HG03558 (cell line): ENCODE measurements around the gene FYB2.
A peak's percentile ranks its signal among the peaks of the same experiment; 100 is the strongest.

Source experiments
- ATAC-seq: cut with Tn5 transposase; IDR thresholded peaks from one replicate; pipeline ENCODE4 v1.9.1; 2021; ENCODE audit warnings: moderate number of reproducible peaks; ENCODE audit not compliant: unreplicated experiment; ENCODE audit errors: extremely low read depth

Gene FYB2

DNA sequence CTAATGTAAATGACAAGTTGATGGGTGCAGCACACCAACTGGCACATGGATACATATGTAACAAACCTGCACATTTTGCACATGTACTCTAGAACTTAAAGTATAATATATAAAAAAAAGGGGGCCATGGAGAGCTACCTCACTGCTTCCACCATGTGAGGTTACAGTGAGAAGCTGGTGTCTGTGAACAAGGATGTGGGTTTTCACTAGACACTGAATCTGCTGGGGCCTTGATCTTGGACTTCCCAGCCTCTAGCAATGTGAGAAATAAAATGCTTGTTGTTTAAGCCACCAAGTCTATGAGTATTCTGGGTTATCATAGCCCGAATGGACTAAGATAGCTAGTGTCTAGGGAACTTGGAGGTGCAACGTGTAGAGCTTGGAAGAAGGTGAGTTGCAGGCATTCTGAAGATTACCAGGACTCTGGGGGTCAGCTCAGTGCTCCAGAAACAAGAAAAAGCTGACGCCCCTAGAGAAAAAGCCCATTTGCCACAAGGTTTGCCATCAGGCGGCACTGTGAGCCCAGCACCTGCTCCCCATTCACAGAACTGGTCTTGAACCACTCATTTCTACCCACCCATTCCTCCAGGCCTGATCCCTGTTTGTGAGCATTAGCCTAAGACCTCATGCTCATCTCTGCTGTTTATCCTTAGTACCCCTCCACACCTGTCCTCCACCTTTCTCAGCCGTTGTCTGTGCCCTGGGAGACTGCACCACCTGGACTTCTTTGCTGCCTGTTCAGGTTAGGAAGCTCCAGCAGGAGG lies 15.1 kb upstream of the FYB2 start:
- no peak for ATAC-seq

DNA sequence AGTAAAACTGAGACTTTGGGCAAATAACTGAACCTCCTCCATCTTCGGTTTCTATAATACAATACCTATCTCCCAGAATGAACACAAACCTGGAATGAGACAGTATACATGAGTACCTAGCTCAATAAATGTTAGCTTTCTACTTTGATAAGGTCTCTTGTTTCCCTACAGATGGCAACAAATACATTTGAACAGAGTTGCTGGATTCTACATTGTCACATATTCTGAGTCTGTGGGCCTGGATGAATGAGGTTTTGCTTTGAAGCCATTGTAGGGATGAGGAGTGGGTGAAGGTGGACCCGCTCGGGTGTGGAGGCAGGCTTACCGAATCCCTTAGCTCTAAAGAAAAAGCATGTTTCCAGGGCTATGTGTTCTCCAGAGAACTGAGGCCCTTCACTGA lies 13.9 kb upstream of the FYB2 start:
- no peak for ATAC-seq

DNA sequence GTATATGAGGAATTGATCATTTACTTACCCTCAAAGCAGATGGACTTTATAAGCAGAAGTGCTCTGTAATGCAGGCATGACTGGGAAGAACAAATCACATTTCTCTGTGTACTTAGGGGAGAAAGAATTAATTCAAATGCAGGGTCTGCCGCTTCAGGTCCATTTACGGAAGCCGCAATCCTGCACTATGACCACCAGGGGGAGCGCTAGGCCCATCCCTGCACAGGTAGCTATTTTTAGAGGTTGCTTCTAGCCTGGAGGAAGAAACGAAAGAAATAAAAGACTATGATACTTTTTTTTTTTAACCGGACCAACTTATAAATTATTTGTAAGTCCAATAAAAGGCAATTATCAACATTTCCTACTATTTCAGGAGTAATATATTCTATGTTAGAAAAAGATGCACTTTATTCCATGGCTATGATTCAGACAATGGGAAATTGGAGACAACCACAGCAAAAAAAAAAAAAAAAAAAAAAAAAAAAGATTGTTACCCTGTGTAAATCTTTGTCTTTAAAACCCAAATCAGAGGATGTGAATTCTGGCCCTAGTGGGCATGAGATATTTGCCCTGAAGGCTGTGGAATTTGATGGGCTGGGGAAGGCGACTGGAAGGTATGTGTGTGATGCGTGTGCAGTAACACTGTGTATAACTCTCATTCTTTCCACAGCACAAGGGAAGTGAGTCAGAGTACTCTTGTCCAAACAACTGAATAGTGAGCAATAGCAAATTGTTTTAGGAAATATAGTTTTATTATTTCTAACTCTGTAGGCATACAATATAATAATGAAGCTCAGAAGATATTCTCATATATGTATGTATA lies 12.9 kb upstream of the FYB2 start:
- ATAC-seq = no peak

DNA sequence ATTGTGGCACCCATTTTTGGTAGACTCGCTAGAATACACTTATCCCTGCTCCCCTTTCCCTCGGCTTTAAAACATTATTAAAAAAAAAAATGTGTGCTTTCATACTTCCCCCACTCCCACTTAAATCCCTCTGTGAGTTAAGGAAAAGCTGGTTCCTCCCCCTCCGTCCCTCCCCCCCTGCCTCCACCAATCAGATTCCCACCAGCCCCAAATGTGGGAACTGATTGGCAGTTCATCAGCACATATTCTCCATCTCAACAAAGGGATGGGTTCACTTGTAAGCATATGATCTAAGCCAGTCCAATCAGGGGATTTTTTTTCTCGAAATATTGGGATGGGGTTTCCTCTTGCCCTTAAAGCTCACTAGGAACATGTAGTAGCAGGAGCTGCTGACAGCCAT lies 10.8 kb upstream of the FYB2 start:
- no peak for ATAC-seq

DNA sequence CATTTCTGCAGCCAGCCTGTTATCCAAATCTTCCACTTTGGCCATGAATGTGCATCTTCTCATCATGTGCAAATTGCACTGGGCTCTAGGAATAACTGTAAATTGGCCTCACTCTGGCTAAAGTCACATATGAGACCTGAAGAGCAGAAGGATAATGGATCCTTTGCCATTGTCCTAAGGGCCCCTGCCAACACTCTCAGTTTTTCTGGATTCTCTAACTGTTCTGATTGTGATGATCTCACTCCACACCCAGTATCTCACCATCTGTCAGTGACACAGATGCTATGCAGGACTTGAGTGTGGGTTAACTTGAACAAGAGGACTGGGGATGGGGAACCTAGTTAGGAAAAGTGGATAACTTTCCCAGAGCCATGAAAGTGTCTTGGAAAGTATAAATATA lies 8.5 kb upstream of the FYB2 start:
- no peak for ATAC-seq

DNA sequence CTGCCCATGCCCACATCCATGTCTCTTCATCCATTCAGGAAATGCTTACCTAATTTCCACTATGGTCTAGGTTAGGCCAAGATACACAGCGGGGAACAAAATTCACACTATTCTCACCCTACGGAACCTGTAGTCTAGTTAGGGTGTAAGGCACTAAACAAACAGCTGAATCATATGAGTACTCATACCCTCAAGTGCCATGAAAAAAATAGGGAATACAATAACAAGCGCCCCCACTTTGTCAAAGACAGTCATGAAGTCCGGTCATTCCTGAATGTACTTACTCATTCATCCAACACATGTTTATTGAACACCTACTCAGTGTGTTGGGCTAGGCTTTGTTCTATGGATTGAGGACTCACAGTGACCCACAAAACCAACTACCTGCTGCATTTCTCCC lies 6.2 kb upstream of the FYB2 start:
- ATAC-seq = no peak

DNA sequence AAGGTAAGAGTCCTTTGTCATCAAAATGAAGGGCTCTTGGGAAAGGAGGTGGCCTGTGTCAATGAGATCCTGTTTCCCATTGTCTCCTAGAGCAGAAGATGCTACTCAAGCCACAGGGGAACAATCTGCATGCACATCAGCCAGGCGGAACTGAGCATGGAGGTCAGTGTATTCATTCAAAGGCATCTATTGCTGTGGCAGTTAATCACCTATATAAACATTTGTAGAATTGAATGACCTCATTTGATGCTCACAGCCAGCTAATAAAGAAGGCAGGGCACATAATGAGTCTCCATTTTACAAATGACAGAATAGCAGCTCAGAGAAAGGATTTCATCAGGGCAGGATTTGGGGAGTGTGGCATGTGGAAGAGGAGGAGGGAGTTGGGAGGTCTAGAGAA lies 5.7 kb upstream of the FYB2 start:
- ATAC-seq = no peak

DNA sequence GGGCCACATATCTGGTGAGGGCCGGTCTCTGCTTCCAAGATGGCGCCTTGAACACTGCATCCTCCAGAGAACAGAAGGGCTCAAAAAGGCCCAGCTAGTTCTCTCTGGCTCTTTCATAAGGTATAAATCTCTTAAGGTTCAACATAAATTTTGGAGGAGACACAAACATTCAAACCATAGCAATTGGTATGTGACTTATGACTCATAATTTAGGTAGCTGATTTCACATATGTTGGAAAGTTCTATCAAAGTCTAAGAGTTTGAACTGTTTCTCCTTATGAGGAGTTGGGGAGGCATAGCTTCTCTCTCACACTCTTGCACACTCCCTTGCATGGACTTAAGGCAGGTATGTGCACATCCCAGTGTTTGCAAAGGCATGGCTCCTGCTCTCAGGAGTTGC lies 5.1 kb upstream of the FYB2 start:
- no peak for ATAC-seq

DNA sequence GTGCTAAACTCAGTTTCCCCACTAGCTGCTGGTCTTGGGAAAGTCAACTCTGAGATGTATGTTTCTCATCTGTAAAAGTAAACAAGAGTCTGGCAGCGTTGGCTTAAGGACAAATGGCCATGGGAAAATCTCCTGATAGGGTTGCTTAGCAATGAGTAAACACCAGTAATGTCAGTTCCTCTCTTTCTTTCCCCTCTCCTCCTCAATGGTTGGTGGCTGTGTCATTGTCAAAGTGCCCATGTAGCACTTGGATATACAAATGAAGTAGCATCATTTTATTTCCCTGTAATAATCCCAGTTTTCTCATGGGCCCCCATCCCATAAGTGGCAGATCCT lies 2.2 kb upstream of the FYB2 start:
- no peak for ATAC-seq

DNA sequence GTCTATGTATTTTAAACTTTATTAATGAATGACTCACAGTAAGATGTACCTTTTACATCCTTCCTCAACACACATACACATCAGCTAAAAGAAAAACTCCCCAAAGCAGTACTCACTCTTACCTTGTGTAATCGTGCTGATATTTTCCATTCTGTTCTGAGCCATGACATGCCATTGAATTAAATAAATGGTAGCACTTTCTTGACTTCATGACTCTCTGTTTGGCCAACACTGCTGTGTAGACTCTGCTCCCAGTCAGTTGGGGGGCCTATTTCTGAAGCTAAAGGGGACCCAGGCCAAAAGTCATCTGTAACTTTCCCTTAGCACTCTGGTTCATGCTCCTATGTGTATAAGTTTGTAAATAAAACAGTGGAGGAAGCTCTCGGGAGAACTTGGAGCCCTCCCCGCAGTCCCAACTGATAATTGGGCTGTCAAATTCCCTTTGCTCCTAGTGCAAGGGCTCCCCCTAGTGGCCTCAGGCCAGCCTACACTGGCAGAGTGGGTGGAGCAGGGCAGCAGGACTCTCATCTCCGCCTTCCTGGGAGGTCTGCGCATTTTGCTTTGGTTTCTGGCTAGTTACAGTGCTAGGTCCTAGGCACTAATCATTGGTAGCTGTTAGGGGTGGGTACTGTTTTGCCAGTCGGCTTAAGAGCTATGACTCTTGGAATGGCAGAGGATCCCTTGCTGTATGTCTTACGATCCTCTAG lies 1.7 kb upstream of the FYB2 start:
- peak; percentile 38 for ATAC-seq

DNA sequence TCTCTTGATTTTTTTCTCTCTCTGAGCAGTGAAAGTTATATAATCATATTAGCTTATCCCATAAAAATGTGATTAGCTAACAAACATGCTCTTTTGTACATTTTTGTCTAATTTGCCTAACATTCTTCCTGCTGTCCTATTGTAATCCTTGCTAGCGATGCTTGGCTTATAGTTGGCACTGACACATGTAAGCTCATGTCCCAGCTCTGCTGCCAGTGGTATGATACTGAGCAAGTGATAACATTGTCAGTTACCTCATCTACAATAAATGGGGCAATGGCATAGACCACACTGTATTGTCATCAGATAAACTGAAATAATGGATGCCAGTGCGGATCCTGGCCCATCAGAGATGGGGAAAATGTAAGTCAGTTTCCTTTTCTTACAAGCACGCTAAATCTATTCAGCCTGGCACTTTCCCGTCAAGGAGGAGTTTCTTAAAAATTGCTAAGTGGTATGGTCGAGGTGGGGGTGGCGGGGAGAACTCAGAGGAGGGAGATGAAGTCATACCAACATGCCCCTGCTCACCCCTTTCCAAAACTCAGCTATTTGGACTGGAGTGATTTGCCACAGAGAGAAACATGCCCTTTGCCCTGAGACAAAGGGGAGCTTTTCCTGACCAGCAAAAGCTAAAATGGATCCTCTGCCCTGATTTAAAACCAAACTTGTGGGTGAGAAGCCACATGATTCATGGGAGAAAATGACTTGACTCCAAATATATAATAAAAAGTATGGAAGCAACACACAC lies 1.3 kb downstream of the FYB2 start:
- no peak for ATAC-seq

DNA sequence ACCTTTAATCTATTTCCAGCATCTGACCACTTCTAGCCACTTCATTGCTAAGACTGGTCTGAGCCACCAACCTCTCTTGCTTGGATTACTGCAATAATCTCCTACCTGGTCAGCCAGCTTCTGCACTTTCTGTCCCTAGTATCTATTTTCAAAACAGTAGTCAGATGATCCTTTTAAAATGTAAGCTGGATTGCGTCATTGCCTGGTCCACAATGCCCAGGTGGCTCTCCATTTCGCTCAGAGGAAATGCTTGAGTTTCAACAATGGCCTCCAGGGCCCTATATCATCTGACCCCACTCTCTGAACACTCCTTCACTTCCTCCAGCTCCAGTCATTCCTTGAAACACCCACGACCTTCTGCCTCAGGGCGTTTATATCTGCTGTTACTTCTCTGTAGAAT lies 2.3 kb downstream of the FYB2 start:
- ATAC-seq = peak; percentile 50

DNA sequence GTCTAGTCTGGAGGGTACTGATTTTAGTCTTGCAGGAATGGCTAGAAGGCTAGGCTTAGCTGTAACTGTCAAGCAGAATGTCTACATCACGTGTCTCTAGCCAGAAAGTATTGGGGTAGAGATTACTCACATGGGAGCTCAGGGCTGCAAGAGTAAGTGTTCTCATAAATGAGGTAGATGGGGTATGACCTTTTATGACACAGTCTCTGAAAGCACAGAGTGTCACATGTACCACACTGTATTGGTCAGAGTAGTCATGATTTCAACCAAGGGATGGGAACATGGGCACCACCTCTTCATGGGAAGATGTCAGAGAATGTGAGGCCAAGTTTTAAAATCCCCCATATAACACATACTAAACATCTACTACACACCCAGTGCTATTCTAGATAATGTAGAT lies 2.9 kb downstream of the FYB2 start:
- ATAC-seq = no peak

DNA sequence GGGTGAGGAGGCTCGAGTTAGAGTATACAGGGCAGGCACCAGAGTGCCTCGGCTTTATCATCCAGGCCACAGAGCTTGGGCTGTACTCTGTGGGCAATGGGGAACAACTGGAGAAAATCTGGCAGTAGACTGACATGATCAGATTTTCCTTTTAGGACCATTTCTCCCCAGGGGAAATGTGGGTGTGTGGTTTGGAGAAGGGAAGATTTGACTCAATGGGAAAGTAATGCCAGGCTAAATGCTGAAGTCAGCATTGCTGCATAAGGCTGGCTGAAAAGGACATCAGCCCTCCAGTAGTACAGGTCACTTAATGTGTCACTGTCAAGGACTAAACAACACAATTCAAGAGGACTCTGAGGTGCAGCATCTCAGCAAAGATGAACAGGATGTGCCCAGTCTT lies 5.0 kb downstream of the FYB2 start:
- ATAC-seq = no peak

DNA sequence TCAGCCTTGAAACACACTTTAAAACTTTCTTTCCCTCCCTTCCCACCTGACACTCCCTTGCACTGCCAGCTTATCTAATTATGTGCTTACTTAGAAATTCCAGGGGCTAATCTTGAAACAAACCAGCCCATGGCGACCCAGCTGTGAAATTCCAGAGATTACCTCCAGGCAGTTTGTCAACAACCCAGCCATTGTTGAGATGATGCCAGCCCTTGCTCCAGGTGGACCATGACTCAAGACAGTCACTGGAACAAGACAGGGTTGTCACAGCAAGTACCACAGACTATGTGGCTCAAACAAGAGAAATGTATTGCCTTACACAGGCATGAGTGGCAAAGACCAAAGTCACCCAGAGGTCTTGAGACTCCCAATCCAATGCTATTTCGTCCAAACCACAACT lies 7.9 kb downstream of the FYB2 start:
- ATAC-seq = no peak

DNA sequence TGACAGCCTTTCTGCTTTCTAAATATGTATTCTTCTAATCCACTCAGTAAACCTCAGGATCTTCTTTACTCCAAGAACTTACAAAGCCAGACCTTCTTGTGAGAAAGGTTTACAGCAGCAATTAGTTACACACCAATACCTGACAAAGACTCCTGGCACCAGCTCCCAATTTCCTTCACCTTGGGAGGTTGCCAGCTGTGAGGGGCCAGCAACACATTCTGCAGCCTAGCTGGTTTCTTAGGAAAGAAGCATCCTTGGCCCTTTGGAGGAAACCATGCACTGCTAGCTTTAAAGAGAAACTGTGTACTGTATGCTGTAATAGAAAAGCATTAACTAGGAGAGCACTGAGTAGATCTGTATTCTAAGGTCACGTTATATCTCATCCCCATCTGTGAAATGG lies 10.8 kb downstream of the FYB2 start:
- ATAC-seq = no peak

DNA sequence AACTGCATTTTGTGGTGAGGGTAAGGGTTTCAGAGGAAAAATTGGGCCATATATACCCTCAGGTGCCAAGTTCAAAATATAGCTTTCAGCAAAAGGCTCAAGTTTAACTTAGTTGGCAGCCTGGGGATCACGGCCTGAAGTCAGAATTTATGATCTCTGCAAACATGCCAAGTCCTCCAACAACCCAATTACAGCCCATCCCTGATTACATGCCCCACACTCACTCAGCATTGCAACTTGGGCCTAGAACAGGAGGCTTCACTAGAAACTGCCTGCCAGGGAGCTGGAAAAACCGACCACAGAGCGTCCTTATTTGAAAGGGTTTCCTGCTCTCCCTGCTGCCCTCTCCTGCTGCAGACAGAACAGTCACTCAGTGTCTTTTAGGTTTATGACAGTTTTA lies 12.4 kb downstream of the FYB2 start:
- ATAC-seq = no peak

DNA sequence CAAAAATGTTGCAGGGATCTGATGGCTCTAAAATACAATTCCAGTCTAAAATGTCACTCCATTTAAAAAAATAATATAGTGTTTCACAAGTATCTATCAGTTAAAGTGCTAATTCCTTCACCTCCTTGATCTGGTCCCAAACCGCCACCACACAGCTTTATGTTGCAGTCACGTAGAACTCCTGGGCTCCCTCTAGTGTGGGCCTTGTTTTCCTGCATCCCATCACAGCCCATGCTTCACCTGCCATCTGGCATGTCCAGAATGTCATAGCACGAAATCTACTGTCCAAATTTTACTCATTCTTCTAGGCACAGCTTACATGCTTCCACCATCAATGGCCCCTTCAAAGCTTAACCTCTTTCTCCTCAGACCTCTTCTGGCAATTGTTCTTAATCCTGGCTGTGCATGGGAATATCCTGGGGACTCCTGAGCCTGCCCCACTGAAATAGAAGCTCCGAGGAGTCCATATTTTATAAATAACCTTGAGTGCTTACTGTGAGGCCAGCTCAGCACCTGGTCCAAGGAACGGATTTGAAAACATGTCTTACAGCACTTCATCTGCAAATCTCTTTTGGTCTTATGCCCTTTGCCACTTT lies 15.5 kb downstream of the FYB2 start:
- no peak for ATAC-seq

DNA sequence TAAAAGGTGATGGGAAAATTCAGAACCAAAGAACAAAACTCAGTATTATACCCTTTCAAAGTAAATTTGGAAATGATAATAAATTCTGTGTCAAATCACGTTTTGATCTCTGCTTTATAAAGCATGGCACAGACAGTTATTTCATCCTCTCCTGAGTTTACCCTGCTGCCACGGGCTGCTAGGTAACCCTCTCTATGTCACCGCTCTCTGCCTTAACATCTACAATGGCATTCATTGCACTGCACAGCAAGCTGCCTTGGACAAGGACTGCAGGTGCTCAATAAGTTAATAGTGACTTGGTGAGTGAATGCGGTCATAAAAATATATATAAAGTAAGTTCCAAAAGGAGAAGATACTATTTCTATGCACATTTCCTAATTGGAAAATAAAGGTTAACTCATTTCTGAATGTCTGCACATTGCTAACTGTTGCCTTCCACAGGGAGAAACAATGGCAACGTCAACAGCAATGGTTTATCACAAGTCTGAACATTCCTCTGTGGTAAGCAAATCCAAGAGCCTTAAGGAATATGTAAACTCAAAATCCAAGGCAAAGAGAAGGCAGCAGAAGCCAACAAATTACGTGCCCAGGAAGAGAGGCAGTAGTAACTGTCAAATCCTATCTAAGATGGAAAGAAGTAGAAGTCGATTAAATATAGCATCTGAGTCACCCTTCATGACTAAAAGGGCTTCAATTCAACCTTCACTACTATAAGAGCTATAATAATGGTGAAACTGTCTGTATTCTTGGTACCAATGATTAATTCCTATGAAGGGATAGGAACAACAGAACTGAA lies 19.4 kb downstream of the FYB2 start:
- ATAC-seq = no peak

DNA sequence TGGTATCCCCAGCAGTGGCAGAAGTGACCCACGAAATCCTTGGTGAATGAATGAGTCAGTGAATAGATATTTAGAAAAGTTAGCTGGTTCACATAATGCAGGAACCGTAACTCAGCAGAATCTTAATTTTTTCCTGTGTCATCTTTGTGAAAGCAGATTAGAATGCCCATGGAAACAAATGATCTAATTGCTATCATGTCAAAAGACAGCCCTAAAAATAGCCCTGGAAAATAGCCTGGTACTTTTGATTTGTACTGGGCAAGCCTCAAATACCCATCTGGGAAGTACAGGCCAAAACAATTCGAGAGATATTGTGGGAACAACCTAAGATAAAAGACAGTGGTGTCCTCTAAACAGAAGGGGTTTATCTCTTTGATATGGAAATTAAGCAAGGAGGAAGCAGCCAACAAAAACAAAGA lies 21.1 kb downstream of the FYB2 start:
- ATAC-seq = no peak
